K562 (cell line): ENCODE data around the gene FGFR4. TPM values are rescaled to one million over a fixed set of nuclear protein-coding genes. Genes with fewer than 3 reads are reported as not detected.

Experiments
- ATAC-seq: fragments of 200-7000 bp; cut with Tn5 transposase; 3 replicates; pipeline ENCODE4 v1.9.1; 2020; ENCODE audit warnings: moderate library complexity
- BruUV-seq: library from RNA; stranded (reverse); fragments of 400-500 nt; replicated peaks from 2 replicates; lab custom pipeline; 2021; lab: Mats Ljungman, UMichigan
- CTCF ChIA-PET: fragments of 300-600 bp; formaldehyde crosslinking; extraction: SDS; loops from one replicate; lab custom pipeline; 2021; ENCODE audit warnings: low intra/inter-chr PET ratio; lab: Yijun Ruan, JAX
- POLR2A ChIA-PET: fragments of 300-600, 350-650 bp; sonication (Branson Sonifier 250); formaldehyde crosslinking; extraction: SDS; loops from one replicate; lab custom pipeline; 2021; ENCODE audit warnings: antibody characterized with exemption, inconsistent platforms; lab: Yijun Ruan, JAX
- DNase-seq, 4 experiments: peaks; one replicate each; pipeline versions ENCODE4 v3.0.0 to v3.0.0-alpha.2; 2011 to 2018; ENCODE audit warnings: low spot score in 3 of 4, mixed read lengths in 3 of 4; ENCODE audit errors: extremely low read depth in 1 of 4
- FAIRE-seq: peaks from 2 replicates; lab custom pipeline; 2011; peaks lifted over from hg19 to GRCh38; lab: Jason Lieb, UNC
- H2AFZ ChIP-seq: 2 replicates; pipeline ENCODE4 v1.6.0; 2011; ENCODE audit warnings: low read depth, low read length, control low read depth, inconsistent platforms
- H3K27ac ChIP-seq: fragments of 200-600 bp; 3 replicates; pipeline ENCODE4 v1.8.0; 2011; ENCODE audit warnings: low read depth, mild to moderate bottlenecking, control low read depth, inconsistent platforms, low read length, moderate library complexity, mixed read lengths; ENCODE audit errors: extremely low read depth
- H3K27me3 ChIP-seq, 2 experiments: fragments of 300-600 bp in 1 of 2; 2 replicates in 1 of 2; 3 replicates in 1 of 2; pipeline versions ENCODE4 v1.6.0 to v1.8.0; 2011; ENCODE audit warnings: inconsistent platforms in 2 of 2, low read length in 2 of 2, mild to moderate bottlenecking in 1 of 2, mixed read lengths in 1 of 2, moderate library complexity in 1 of 2; ENCODE audit not compliant: control insufficient read depth in 2 of 2, insufficient read depth in 2 of 2
- H3K36me3 ChIP-seq: fragments of 300-600 bp; 3 replicates; pipeline ENCODE4 v1.8.0; 2011; ENCODE audit warnings: mild to moderate bottlenecking, low read length, inconsistent platforms; ENCODE audit not compliant: control insufficient read depth, insufficient read depth
- H3K4me1 ChIP-seq, 2 experiments: fragments of 200-600 bp in 1 of 2; replicated peaks in 1 of 2; 2 replicates in 1 of 2; 3 replicates in 1 of 2; pipeline versions ENCODE4 v1.5.1 to v1.8.0; 2011; ENCODE audit warnings: inconsistent platforms in 2 of 2, low read length in 2 of 2, mild to moderate bottlenecking in 1 of 2, mixed read lengths in 1 of 2, moderate library complexity in 1 of 2; ENCODE audit not compliant: control insufficient read depth in 2 of 2, insufficient read depth in 2 of 2
- H3K4me2 ChIP-seq: 2 replicates; pipeline ENCODE4 v1.6.1; 2011; ENCODE audit warnings: low read length, control low read depth, inconsistent platforms, mixed read lengths; ENCODE audit not compliant: insufficient read depth
- H3K4me3 ChIP-seq: fragments of 200-600 bp; sonication (generic), shearing (Covaris generic); 2 replicates; pipeline ENCODE4 v1.5.1; 2016; ENCODE audit warnings: control low read depth, inconsistent platforms
- H3K79me2 ChIP-seq: fragments of 200-600 bp; 3 replicates; pipeline ENCODE4 v1.8.0; 2011; ENCODE audit warnings: low read length, inconsistent platforms; ENCODE audit not compliant: control insufficient read depth, insufficient read depth
- H3K9ac ChIP-seq, 2 experiments: 2 replicates each; pipeline versions ENCODE4 v1.6.0 to v1.6.1; 2011; ENCODE audit warnings: low read depth in 2 of 2, low read length in 2 of 2, control low read depth in 1 of 2, inconsistent platforms in 1 of 2, mild to moderate bottlenecking in 1 of 2, mixed read lengths in 1 of 2; ENCODE audit not compliant: insufficient read depth in 1 of 2
- H3K9me1 ChIP-seq: one replicate; pipeline ENCODE4 v1.6.0; 2011; ENCODE audit warnings: inconsistent platforms, mild to moderate bottlenecking, low read length, moderate library complexity; ENCODE audit not compliant: control insufficient read depth, insufficient read depth
- H3K9me3 ChIP-seq: replicated peaks from 2 replicates; pipeline ENCODE4 v1.5.1; 2011; ENCODE audit warnings: low read depth, low read length, inconsistent platforms; ENCODE audit not compliant: control insufficient read depth, insufficient read depth
- H4K20me1 ChIP-seq: replicated peaks from 2 replicates; pipeline ENCODE4 v1.6.1; 2011; ENCODE audit warnings: low read length, inconsistent platforms, mixed read lengths; ENCODE audit not compliant: control insufficient read depth, insufficient read depth
- ATF1 ChIP-seq, 2 experiments: fragments of 450-650 bp in 1 of 2; IDR thresholded peaks; 2 replicates each; pipeline ENCODE4 v1.6.1; 2016; ENCODE audit warnings: missing compliant biosample characterization in 1 of 2, missing genetic modification characterization in 1 of 2
- BHLHE40 ChIP-seq: IDR thresholded peaks from 2 replicates; pipeline ENCODE4 v1.6.1; 2011; ENCODE audit warnings: low read length, improper control_type of control experiment
- E2F3 ChIP-seq: fragments of 250-450 bp; sonication (Bioruptor Pico); IDR thresholded peaks from 2 replicates; pipeline ENCODE4 v1.4.0; 2020; ENCODE audit warnings: mild to moderate bottlenecking
- ETV6 ChIP-seq, 3 experiments: fragments of 150-350 bp in 1 of 3; sonication (generic) in 1 of 3; formaldehyde crosslinking in 1 of 3; IDR thresholded peaks; 2 replicates each; pipeline versions ENCODE4 v1.6.1 to v1.8.0; 2014 to 2022; ENCODE audit warnings: borderline replicate concordance in 2 of 3, low read depth in 2 of 3, antibody characterized with exemption in 1 of 3, low read length in 1 of 3, mild to moderate bottlenecking in 1 of 3, missing genetic modification reagents in 1 of 3
- FOS ChIP-seq: IDR thresholded peaks from 3 replicates; pipeline ENCODE4 v1.6.1; 2011; ENCODE audit not compliant: insufficient read length; ENCODE audit errors: extremely low read depth
- MCM5 ChIP-seq: fragments of 450-650 bp; IDR thresholded peaks from 2 replicates; pipeline ENCODE4 v1.6.1; 2016; ENCODE audit warnings: low read depth
- PCBP1 ChIP-seq: fragments of 200-400 bp; formaldehyde crosslinking; IDR thresholded peaks from 2 replicates; pipeline ENCODE4 v1.6.1; 2018; ENCODE audit warnings: mild to moderate bottlenecking, low read depth, low read length; ENCODE audit not compliant: poor library complexity, severe bottlenecking
- RBM25 ChIP-seq: fragments of 200-400 bp; formaldehyde crosslinking; IDR thresholded peaks from 2 replicates; pipeline ENCODE4 v1.6.1; 2018; ENCODE audit warnings: low read length, low read depth, moderate library complexity; ENCODE audit not compliant: severe bottlenecking
- SRSF9 ChIP-seq: fragments of 200-400 bp; formaldehyde crosslinking; IDR thresholded peaks from 2 replicates; pipeline ENCODE4 v1.6.1; 2017; ENCODE audit warnings: low read depth, low read length, borderline replicate concordance
- WGBS: fragments of 100-300 bp; shearing (Covaris generic); methylation state at CpG from one replicate; pipeline ENCODE4 v1.1.6; 2016; ENCODE audit warnings: low coverage, mixed read lengths; ENCODE audit not compliant: insufficient coverage; ENCODE audit errors: missing lambda C conversion rate; 5-methylcytosine and 5-hydroxymethylcytosine counted together
- in situ Hi-C: fragments of 300-500 bp; cut with MboI; formaldehyde crosslinking; loops from 4 replicates; pipeline ENCODE4 v1.15.0; 2018; ENCODE audit warnings: inconsistent platforms, mixed read lengths
- intact Hi-C: fragments of 100-400 bp; cut with micrococcal nuclease; formaldehyde crosslinking; loops from 2 replicates; pipeline ENCODE4 v1.14.2; 2022
- polyA plus RNA-seq, 8 experiments: library from polyadenylated mRNA; depleted of rRNA in 4 of 8; stranded (reverse) in 5 of 8; unstranded in 3 of 8; fragments of >200 nt; fragmentation: Nextera tagmentation in 2 of 8; fragmentation: Illumina TruSeq in 1 of 8; extraction: Ambion mirVana in 2 of 8; extraction: Trizol in 1 of 8; gene quantifications; 2 replicates each; pipeline versions ENCODE4 v1.2.1 to v1.2.3, GENCODE V29; 2011 to 2014; ENCODE audit warnings: inconsistent platforms in 1 of 8, missing spikeins in 1 of 8
- total RNA-seq, 7 experiments: library from RNA; depleted of rRNA in 6 of 7; stranded (reverse); fragments of >200 nt in 6 of 7; fragmentation: Illumina TruSeq in 2 of 7; extraction: Trizol in 2 of 7; gene quantifications; 2 replicates each; pipeline versions ENCODE4 v1.2.1 to v1.2.3, GENCODE V29; 2011 to 2021; ENCODE audit warnings: low replicate concordance in 1 of 7

The FGFR4 gene
- total and polyA plus RNA-seq, 9 of the 15 experiments (the other 6 are each of a cell fraction or from before 2014, with no cell fraction given) = 0.76 to 35.4 (median 7.5) TPM

DNA sequence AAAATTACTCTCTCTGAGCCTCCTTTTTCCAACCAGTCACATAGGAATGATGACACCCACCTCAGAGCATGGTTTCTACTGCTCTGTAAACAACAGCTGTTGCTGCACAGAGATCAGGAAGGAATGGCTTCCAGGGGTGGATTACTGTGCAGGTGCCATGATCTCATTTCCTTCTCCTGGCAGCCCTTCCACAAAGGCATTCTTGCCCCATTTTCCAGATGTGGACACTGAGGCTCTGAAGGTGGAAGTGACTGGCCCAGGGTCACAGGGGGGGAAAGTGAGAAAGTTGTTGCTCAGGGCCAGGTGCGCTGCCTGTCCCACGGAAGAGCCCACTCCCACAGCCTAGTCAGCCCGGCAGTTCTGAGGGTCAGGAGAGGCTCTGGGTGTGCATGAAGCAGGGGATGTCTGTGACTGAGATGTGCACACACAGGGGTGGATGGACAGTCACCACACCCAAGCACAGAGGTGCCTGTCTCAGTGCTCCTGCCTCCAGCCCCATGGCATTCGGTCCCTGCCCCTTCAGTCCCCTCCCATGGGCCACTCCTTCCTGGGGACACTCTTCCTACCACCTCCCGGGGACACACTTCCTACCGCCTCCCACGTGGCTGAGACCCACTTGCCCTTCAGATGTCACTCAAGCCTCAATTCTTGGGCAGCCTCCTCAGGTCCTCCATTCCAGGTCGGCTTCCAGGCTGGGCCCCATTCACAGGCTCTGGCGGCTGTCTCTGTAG lies 17.0 kb downstream of the FGFR4 start:
- peaks cover 12 to 26% of the 10 kb centered on the region in 2 experiments; a peak in 4 of 5 replicates for H3K27me3 ChIP-seq
- H2AFZ ChIP-seq = no peak overlapping the region
- no peaks in the 10 kb centered on the region for H3K9me3 ChIP-seq
- H3K79me2 ChIP-seq = no peaks in the 10 kb centered on the region
- no peak overlapping the region for H3K4me3 ChIP-seq
- H3K9ac ChIP-seq = peak overlapping the region in 1 of 2 experiments; percentile 45; a peak in 1 of 4 replicates
- no peaks in the 10 kb centered on the region for H3K36me3 ChIP-seq
- H3K9me1 ChIP-seq = no peaks in the 10 kb centered on the region
- ChIA-PET POLR2A (no interaction called here), CTCF (interaction anchor here (0.5 kb wide), 1 partner anchor 93 kb away, joined by 4 read pairs; no protein-coding TSS in a partner anchor)
- intact Hi-C loops = no loop called here
- TF ChIP-seq FOS (no peak), RBM25 (peak; percentile 49), E2F3 (CRISPR knock-in tag) (no peak), BHLHE40 (no peak), SRSF9 (no peak), ETV6 (IDR thresholded peaks at IDR 0.05; ENCODE audit: borderline replicate concordance in 1 of 2, low read depth in 2 of 2, low read length in 1 of 2) (no peak), ETV6 (CRISPR knock-in tag; IDR thresholded peaks at IDR 0.05; ENCODE audit: borderline replicate concordance) (no peak), ATF1 (CRISPR knock-in tag; IDR thresholded peaks at IDR 0.05) (no peak), ATF1 (tag; IDR thresholded peaks at IDR 0.05) (no peak), PCBP1 (no peak), MCM5 (no peak)
- no peak overlapping the region for H3K27ac ChIP-seq
- no peak for ATAC-seq
- 6% methylated on average over 8 of the region's 9 CpGs for WGBS
- BruUV-seq = no TSS peak
- H3K4me1 ChIP-seq = peaks cover 0 to 12% of the 10 kb centered on the region in 2 experiments; a peak in 2 of 5 replicates
- no peak for DNase-seq
- peak; percentile 44 for FAIRE-seq
- no peak overlapping the region for H3K4me2 ChIP-seq
- no peaks in the 10 kb centered on the region for H4K20me1 ChIP-seq
- in situ Hi-C loops = loop anchor here (25.0 kb wide), 1 partner anchor 1366 kb away; no protein-coding TSS in a partner anchor
